T47D (cell line): ENCODE results near the gene PDPR.
A peak's percentile ranks its signal among the peaks of the same experiment; 100 is the strongest.
"Not testable (repeated sequence)": the region's sequence is repeated elsewhere in the genome, so short reads cannot be mapped to it uniquely, and the experiment has no call there.

Experiments used
- DNase-seq, 2 experiments: peaks; one replicate each; pipeline versions ENCODE4 v3.0.0 to v3.0.0-alpha.2; 2011 to 2012; ENCODE audit warnings: low read depth in 1 of 2, low spot score in 1 of 2
- JUND ChIP-seq: IDR thresholded peaks from 2 replicates; pipeline ENCODE4 v1.6.1; 2012; ENCODE audit warnings: low read depth
- in situ Hi-C: cut with HindIII; loops from 2 replicates; pipeline ENCODE4 v1.10.0; 2016; ENCODE audit warnings: low sequenced_read_pairs, low pct_unique_long_range_greater_than_20kb

The PDPR gene

GRCh38 chr16:70151941-70152509, 37.9 kb downstream of the PDPR start:
- in situ Hi-C loops = no loop called here
- DNase-seq = peak in 1 of 2 experiments; percentile 7
- no peak for TF ChIP-seq JUND

GRCh38 chr16:70152578-70153302, 38.6 kb downstream of the PDPR start:
- in situ Hi-C loops = no loop called here

DNA sequence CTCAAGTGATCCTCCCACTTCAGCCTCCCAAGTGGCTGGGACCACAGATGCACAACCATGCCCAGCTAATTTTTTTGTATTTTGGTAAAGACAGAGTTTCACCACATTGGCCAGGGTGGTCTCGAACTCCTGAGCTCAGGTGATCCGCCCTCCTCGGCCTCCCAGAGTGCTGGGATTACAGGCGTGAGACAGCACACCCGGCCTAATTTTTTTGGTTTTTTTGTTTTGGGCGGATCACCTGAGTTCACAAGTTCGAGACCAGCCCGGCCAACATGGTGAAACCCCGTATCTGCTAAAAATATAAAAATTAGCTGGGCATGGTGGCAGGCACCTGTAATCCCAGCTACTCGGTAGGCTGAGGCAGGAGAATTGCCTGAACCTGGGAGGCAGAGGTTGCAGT, 40.6 kb downstream of the PDPR start:
- DNase-seq, in situ Hi-C loops: not testable (repeated sequence)

More at GRCh38 chr16:70152578-70153302, 38.6 kb downstream of the PDPR start:
- TF ChIP-seq JUND = no peak
- DNase-seq = no peak

- in situ Hi-C loops = no loop called here
- no peak for DNase-seq
- no peak for TF ChIP-seq JUND
Measured at GRCh38 chr16:70156207-70156978, 42.3 kb downstream of the PDPR start.

DNA sequence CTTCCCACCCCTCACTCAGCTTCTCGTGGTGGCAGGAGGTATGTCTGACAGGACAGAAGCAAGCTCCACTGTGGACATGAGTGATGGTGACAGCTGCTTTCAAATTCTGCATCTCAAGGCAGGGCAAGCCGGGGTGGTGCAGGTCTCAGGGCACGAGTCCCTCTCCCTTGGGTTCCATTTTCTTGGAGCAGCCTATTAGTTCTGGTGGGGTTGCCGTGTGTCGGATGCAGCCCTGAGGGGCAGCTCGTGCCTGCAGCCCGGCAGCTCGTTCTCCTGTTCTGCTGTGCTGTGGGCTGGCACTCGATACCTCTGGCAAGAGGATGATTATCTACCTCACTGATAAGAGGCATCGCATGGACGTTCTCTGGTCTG, 43.0 kb downstream of the PDPR start:
- in situ Hi-C loops = no loop called here
- DNase-seq = no peak
- no peak for TF ChIP-seq JUND

DNA sequence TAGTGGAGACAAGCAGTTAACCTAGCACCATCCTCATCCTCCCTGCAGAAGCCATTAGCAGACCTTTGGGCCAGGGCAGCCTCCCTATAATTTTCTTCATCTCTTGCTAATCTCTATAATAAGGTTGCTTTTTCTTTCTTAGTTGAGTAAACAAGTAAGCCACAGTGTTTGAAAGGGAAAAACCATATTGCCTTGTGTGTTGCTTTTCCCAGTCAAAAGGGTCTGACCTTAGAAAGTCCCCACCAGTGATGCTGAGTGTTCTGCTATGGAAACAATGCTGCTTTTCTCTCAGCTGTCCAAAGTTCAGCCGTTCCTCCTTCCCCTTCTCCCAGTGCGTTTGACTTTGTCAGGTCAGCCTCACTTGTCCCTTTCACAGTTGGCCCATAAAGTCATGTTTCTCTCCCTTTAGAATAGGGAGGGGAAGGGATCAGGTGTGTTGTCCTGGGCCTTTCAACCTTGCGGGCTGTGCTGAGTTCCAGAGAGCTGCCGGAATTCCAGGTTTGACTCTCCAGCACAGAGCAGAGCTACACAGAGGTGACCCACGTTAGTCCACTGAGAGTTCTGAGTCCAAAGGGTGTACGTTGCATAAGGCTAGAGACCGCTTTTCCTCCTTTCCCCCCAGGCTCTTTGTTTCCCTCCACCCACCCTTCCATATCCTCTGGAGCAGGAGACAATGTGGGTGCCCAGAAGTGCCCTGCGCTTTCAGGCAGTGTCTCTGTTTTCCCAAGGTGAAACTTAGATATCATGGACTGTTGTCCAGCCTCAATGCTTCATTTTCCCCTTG, 43.5 kb downstream of the PDPR start:
- DNase-seq = no peak
- in situ Hi-C loops = no loop called here
- no peak for TF ChIP-seq JUND

- no peak for TF ChIP-seq JUND
- DNase-seq = peak; percentile 24 to 47
- in situ Hi-C loops = no loop called here
Measured at GRCh38 chr16:70158261-70158939, 44.3 kb downstream of the PDPR start.

DNA sequence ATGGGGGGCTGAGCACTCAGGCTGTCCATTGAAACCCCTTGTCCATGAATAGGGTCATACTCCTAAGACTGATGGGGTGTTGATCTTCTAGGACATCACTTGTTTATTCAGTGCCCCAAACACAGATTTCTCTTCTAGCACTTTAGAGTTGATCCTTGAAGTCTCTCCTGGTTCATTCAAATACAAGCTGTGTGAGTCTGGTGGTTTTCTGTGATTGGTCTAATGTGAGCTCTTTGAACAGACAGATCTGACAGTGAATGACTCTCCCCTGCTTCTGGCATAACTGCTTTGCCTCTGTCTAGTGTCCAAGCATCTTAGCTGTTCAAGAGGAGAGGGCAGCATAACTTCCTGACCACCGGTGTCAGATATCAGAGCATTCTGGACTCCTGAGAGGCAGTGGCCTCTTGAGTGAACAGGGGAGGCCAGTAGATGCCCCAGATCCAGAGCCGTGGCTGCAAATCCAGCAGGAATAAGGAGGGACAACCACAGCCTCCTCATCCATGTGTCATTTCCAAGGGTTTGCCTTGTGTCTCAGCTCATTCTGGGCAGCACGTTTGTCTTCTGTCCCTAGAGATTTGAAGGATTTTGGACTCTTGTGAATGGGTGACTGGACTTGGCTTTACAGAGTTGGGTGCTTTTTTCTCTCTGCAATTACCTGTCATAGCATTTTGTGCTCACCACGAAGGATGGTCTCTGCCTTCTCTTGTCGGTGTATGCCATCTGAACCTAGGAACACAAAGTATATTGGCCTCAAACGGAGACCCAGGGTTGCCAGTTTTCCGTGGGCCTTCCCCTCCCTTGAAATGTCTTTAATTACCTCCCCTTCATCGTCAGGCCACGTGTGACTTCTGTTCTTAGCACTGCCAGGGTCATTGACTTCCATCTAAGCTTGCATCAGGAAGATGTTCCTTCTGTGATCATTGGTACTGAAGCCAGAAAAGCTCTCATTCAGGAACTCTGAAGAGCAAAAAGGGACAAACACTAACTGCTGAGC, 45.5 kb downstream of the PDPR start:
- TF ChIP-seq JUND = no peak
- no peak for DNase-seq
- in situ Hi-C loops = no loop called here

- no peak for DNase-seq
- no peak for TF ChIP-seq JUND
- in situ Hi-C loops = no loop called here
Measured at GRCh38 chr16:70160388-70160787, 46.3 kb downstream of the PDPR start.

GRCh38 chr16:70160821-70161220, 46.7 kb downstream of the PDPR start:
- in situ Hi-C loops = no loop called here
- TF ChIP-seq JUND = no peak
- DNase-seq = no peak

DNA sequence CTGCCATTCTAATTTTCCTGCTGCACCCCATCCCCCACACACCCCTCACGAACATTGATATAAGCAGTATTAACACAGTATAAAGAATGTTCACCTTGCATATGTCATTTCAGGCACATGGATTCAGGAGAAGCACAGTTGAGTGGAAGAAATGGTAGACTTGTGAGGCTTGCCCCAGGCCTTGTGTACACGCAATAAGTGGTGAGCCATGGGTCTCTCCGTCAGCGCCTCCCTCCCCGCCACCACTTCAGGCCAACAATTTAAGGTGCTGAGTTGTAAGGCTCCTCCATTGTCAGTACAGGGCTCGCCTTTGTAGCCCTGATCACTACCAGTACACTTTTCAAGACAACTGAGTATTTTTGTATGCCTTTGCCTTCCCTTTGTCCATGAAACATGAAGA, 47.2 kb downstream of the PDPR start:
- no peak for DNase-seq
- no peak for TF ChIP-seq JUND
- in situ Hi-C loops = no loop called here

DNA sequence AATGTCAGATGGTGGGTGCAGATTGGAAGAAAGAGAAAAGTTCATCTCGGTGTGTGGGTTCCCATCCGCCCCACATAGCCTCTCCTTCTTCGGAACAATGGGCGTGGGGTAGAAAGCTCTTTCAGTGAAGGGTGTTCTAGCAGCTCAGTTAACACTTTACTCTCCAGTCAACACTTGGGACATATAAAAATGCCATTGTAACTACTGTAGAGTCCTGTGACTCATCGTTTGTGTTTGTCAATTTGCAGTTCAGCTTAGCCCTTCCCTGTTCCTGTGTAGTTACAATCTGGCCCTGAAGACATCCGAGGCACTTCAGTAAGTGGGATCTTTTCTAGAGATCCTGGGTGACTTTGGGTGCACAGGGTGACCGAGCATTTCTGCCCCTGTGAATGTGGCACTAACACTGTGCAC, 47.9 kb downstream of the PDPR start:
- DNase-seq = peak; percentile 53
- no peak for TF ChIP-seq JUND
- in situ Hi-C loops = no loop called here
